Mesendoderm (in vitro differentiated cells): ENCODE data around the gene PCDHA1.
A peak's percentile ranks its signal among the peaks of the same experiment; 100 is the strongest.

ENCODE experiments used
- DNase-seq: peaks from one replicate; pipeline ENCODE4 v3.0.0; 2013
- H2AK5ac ChIP-seq: 2 replicates; pipeline ENCODE4 v1.6.1; 2013; ENCODE audit warnings: low read length, inconsistent platforms
- H2BK120ac ChIP-seq: 2 replicates; pipeline ENCODE4 v1.6.1; 2013; ENCODE audit warnings: low read depth, mild to moderate bottlenecking, low read length, moderate library complexity, mixed read lengths
- H2BK15ac ChIP-seq: replicated peaks from 2 replicates; pipeline ENCODE4 v1.6.1; 2013; ENCODE audit warnings: low read depth, mild to moderate bottlenecking, moderate library complexity
- H2BK5ac ChIP-seq: 2 replicates; pipeline ENCODE4 v1.6.1; 2013; ENCODE audit warnings: low read length, inconsistent platforms
- H3K18ac ChIP-seq: 2 replicates; pipeline ENCODE4 v1.6.1; 2013; ENCODE audit warnings: mild to moderate bottlenecking, low read length, mixed read lengths
- H3K23ac ChIP-seq: one replicate; pipeline ENCODE4 v1.6.1; 2013; ENCODE audit warnings: low read length
- H3K27ac ChIP-seq: 2 replicates; pipeline ENCODE4 v1.5.1; 2013; ENCODE audit warnings: low read depth, mild to moderate bottlenecking, inconsistent platforms, low read length, moderate library complexity
- H3K27me3 ChIP-seq: 2 replicates; pipeline ENCODE4 v1.6.1; 2013; ENCODE audit warnings: low read length, control low read depth, mild to moderate bottlenecking, inconsistent platforms; ENCODE audit not compliant: insufficient read depth, poor library complexity
- H3K36me3 ChIP-seq: 2 replicates; pipeline ENCODE4 v1.6.1; 2013; ENCODE audit warnings: low read length, inconsistent platforms; ENCODE audit not compliant: control insufficient read depth, insufficient read depth
- H3K4ac ChIP-seq: one replicate; pipeline ENCODE4 v1.6.1; 2013; ENCODE audit warnings: low read depth, mild to moderate bottlenecking, low read length, moderate library complexity
- H3K4me1 ChIP-seq: 2 replicates; pipeline ENCODE4 v1.6.1; 2013; ENCODE audit warnings: low read depth, low read length, inconsistent platforms; ENCODE audit not compliant: control insufficient read depth
- H3K4me2 ChIP-seq: 2 replicates; pipeline ENCODE4 v1.6.1; 2013; ENCODE audit warnings: low read length
- H3K4me3 ChIP-seq: 2 replicates; pipeline ENCODE4 v1.5.1; 2013; ENCODE audit warnings: mild to moderate bottlenecking, low read length
- H3K56ac ChIP-seq: one replicate; pipeline ENCODE4 v1.6.1; 2013; ENCODE audit warnings: low read length
- H3K79me1 ChIP-seq: 2 replicates; pipeline ENCODE4 v1.6.1; 2013; ENCODE audit warnings: low read length, inconsistent platforms
- H3K79me2 ChIP-seq: 2 replicates; pipeline ENCODE4 v1.6.1; 2013; ENCODE audit warnings: mild to moderate bottlenecking, low read length; ENCODE audit not compliant: control insufficient read depth, insufficient read depth
- H3K9ac ChIP-seq: 2 replicates; pipeline ENCODE4 v1.6.1; 2013; ENCODE audit warnings: low read length, inconsistent platforms
- H4K5ac ChIP-seq: one replicate; pipeline ENCODE4 v1.6.1; 2013; ENCODE audit warnings: low read length
- H4K8ac ChIP-seq: one replicate; pipeline ENCODE4 v1.6.1; 2013; ENCODE audit warnings: low read depth, mild to moderate bottlenecking, control low read depth, low read length, moderate library complexity
- WGBS: extraction: QIAGEN DNeasy Blood & Tissue Kit; methylation state at CpG from one replicate; pipeline ENCODE4 v1.1.7; 2013; ENCODE audit warnings: low lambda C conversion rate, missing lambda C conversion rate; ENCODE audit not compliant: insufficient coverage; ENCODE audit errors: extremely low coverage; 5-methylcytosine and 5-hydroxymethylcytosine counted together

Gene PCDHA1

DNA sequence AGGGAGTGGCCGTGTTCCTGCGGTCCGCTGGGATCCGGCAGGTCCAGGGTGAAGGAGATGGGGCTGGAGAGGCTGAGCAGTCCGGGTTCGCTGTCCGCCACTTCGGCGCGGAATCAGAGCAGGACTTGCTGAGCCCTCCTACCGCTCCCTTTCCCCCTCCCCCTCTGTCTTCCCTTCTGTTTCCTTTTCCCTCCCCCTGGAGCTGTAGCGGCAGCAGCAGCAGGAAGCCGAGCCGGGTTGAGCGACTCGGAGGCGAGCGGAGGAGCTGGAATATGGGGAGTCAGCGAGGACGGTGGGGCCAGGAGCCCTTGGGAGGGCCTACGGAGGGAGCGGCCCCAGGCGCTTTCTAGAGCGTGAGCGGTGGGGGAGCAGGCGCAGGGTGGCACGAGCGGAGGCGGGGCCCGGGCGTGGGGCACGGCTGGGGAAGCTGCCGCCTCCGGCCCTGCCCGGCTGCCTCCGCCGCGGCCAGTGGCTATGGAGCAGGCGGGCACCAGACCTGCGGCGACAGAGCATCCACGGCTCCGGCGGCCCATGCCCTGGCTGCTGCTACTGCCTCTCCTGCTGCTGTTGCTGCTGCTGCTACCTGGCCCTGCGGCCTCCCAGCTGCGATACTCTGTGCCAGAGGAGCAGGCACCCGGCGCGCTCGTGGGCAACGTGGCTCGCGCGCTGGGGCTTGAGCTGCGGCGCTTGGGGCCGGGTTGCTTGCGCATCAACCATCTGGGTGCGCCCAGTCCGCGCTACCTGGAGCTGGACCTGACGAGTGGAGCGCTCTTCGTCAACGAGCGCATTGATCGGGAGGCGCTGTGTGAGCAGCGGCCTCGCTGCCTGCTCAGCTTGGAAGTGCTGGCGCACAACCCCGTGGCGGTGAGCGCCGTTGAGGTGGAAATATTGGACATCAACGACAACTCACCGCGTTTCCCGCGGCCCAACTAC is 180.6 kb downstream of the PCDHA1 start, which contains the start of gene PCDHAC2:
Gene PCDHAC2, plus strand, starts transcription at position 184 of the 933 bp plus-strand sequence. Its CDS starts 291 bp downstream, at position 475.
- no CpG with 5 or more reads among the region's 80 CpGs for WGBS
- no peaks in the 10 kb centered on the region for H3K79me2 ChIP-seq
- peak within 1 kb of the TSS; percentile 97 for H3K4me2 ChIP-seq
- no peak within 1 kb of the TSS for H2AK5ac ChIP-seq
- H3K23ac ChIP-seq = peak within 1 kb of the TSS; percentile 3
- H3K27me3 ChIP-seq = peaks cover 4% of the 10 kb centered on the region
- H3K79me1 ChIP-seq = peaks cover 2% of the 10 kb centered on the region
- H3K4ac ChIP-seq = no peak within 1 kb of the TSS
- H2BK120ac ChIP-seq = no peak within 1 kb of the TSS
- H2BK5ac ChIP-seq = no peak within 1 kb of the TSS
- no peak within 1 kb of the TSS for H4K8ac ChIP-seq
- peak within 1 kb of the TSS; percentile 72 for H3K4me3 ChIP-seq
- no peak within 1 kb of the TSS for H3K27ac ChIP-seq
- no peaks in the 10 kb centered on the region for H3K36me3 ChIP-seq
- peak within 1 kb of the TSS; percentile 88 for H3K56ac ChIP-seq
- H4K5ac ChIP-seq = no peak within 1 kb of the TSS
- DNase-seq = peak; percentile 93
- no peak within 1 kb of the TSS for H2BK15ac ChIP-seq
- peaks cover 8% of the 10 kb centered on the region for H3K4me1 ChIP-seq
- peak within 1 kb of the TSS; percentile 71 for H3K9ac ChIP-seq
- no peak within 1 kb of the TSS for H3K18ac ChIP-seq

DNA sequence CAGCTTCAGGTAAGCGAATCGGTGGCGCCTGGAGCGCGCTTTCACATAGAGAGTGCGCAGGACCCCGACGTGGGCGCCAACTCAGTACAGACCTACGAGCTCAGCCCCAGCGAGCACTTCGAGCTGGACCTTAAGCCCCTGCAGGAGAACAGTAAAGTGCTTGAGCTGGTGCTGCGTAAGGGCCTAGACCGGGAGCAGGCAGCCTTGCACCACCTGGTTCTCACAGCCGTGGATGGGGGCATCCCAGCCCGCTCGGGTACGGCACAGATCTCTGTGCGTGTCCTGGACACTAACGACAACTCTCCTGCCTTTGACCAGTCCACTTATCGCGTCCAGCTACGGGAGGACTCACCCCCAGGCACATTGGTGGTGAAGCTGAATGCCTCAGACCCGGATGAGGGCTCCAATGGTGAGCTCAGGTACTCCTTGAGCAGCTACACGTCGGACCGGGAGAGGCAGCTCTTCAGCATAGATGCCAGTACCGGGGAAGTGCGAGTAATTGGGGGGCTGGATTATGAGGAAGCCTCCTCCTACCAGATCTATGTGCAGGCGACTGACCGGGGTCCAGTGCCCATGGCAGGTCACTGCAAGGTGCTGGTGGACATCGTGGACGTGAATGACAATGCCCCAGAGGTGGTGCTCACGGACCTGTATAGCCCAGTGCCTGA is 181.4 kb downstream of the PCDHA1 start:
- Histone ChIP-seq H2AK5ac (no peak overlapping the region), H3K4me3 (peak overlapping the region; percentile 72), H3K4me1 (peaks cover 8% of the 10 kb centered on the region), H4K5ac (no peak overlapping the region), H3K9ac (peak overlapping the region; percentile 71), H3K4ac (no peak overlapping the region), H3K79me1 (peaks cover 2% of the 10 kb centered on the region), H3K36me3 (no peaks in the 10 kb centered on the region), H3K79me2 (no peaks in the 10 kb centered on the region), H2BK5ac (no peak overlapping the region), H4K8ac (no peak overlapping the region), H3K23ac (no peak overlapping the region), H3K18ac (no peak overlapping the region), H2BK120ac (no peak overlapping the region), H3K56ac (peak overlapping the region; percentile 88), H3K27me3 (peaks cover 4% of the 10 kb centered on the region), H2BK15ac (no peak overlapping the region), H3K4me2 (peak overlapping the region; percentile 97), H3K27ac (no peak overlapping the region)
- no CpG with 5 or more reads among the region's 34 CpGs for WGBS
- DNase-seq = peak; percentile 9

- no peak overlapping the region for H3K56ac ChIP-seq
- no peak overlapping the region for H2BK5ac ChIP-seq
- no peak overlapping the region for H2BK15ac ChIP-seq
- H3K79me2 ChIP-seq = no peaks in the 10 kb centered on the region
- H3K4me3 ChIP-seq = no peak overlapping the region
- H3K9ac ChIP-seq = no peak overlapping the region
- H3K4me1 ChIP-seq = peaks cover 6% of the 10 kb centered on the region
- H4K5ac ChIP-seq = no peak overlapping the region
- no peak overlapping the region for H3K23ac ChIP-seq
- no peak overlapping the region for H2BK120ac ChIP-seq
- H3K79me1 ChIP-seq = peaks cover 4% of the 10 kb centered on the region
- H3K27ac ChIP-seq = no peak overlapping the region
- H3K36me3 ChIP-seq = no peaks in the 10 kb centered on the region
- H3K18ac ChIP-seq = no peak overlapping the region
- no peak for DNase-seq
- no peak overlapping the region for H4K8ac ChIP-seq
- no peak overlapping the region for H3K4ac ChIP-seq
- peaks cover 4% of the 10 kb centered on the region for H3K27me3 ChIP-seq
- H3K4me2 ChIP-seq = no peak overlapping the region
- H2AK5ac ChIP-seq = no peak overlapping the region
Measured at GRCh38 chr5:140969880-140970279, 183.9 kb downstream of the PCDHA1 start.

GRCh38 chr5:140973550-140973949 is 187.6 kb downstream of the PCDHA1 start:
- no peak overlapping the region for H3K4me2 ChIP-seq
- H4K8ac ChIP-seq = no peak overlapping the region
- H3K79me2 ChIP-seq = no peaks in the 10 kb centered on the region
- no peak overlapping the region for H3K4ac ChIP-seq
- no peak overlapping the region for H2AK5ac ChIP-seq
- H2BK5ac ChIP-seq = no peak overlapping the region
- H3K18ac ChIP-seq = no peak overlapping the region
- no peaks in the 10 kb centered on the region for H3K4me1 ChIP-seq
- no peak overlapping the region for H3K27ac ChIP-seq
- no peak overlapping the region for H3K23ac ChIP-seq
- no peak overlapping the region for H2BK120ac ChIP-seq
- no peaks in the 10 kb centered on the region for H3K36me3 ChIP-seq
- no peak for DNase-seq
- no peak overlapping the region for H2BK15ac ChIP-seq
- no peak overlapping the region for H3K9ac ChIP-seq
- no peak overlapping the region for H4K5ac ChIP-seq
- H3K4me3 ChIP-seq = no peak overlapping the region
- H3K56ac ChIP-seq = no peak overlapping the region
- peaks cover 4% of the 10 kb centered on the region for H3K79me1 ChIP-seq
- H3K27me3 ChIP-seq = no peaks in the 10 kb centered on the region

DNA sequence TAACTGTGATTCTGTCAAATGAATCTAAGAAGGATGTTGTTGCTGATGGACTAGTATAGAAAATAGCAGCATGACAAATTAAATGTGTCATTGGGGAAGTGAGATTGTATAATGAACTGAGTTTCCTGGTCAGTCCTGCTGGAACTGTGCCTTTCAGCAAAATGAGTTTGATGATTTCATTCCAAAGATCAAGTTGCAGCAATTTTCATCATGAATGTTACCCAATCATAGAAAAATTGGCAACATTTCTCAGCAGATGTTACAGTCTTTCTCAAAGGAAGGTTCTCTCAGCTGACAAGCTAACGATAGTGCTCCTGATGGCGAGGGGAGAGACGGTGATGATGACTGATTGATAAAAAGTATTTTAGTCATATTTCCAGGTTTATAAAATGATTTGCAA is 191.1 kb downstream of the PCDHA1 start:
- Histone ChIP-seq H2BK120ac (no peak overlapping the region), H2BK5ac (no peak overlapping the region), H2BK15ac (no peak overlapping the region), H4K5ac (no peak overlapping the region), H3K56ac (no peak overlapping the region), H3K79me1 (peaks cover 2% of the 10 kb centered on the region), H3K27ac (no peak overlapping the region), H3K4me1 (no peaks in the 10 kb centered on the region), H3K4me3 (no peak overlapping the region), H3K9ac (no peak overlapping the region), H3K36me3 (no peaks in the 10 kb centered on the region), H4K8ac (no peak overlapping the region), H3K18ac (no peak overlapping the region), H3K27me3 (no peaks in the 10 kb centered on the region), H3K79me2 (no peaks in the 10 kb centered on the region), H3K23ac (no peak overlapping the region), H3K4ac (no peak overlapping the region), H2AK5ac (no peak overlapping the region), H3K4me2 (no peak overlapping the region)
- DNase-seq = no peak
- WGBS = no CpG with 5 or more reads among the region's 3 CpGs
